Stimulated activated CD8-positive, alpha-beta memory T cell treated with anti-CD3 and anti-CD28 coated beads, Interleukin-12 subunit alpha, Interleukin-12 subunit beta, amount 100 ng/mL, for 1 hour (primary cell): Measurements from ENCODE around the gene POU6F2.

ENCODE experiments used
- DNase-seq: peaks from one replicate; pipeline ENCODE4 v3.0.0-alpha.2; 2020; ENCODE audit warnings: low read depth

The POU6F2 gene

DNA sequence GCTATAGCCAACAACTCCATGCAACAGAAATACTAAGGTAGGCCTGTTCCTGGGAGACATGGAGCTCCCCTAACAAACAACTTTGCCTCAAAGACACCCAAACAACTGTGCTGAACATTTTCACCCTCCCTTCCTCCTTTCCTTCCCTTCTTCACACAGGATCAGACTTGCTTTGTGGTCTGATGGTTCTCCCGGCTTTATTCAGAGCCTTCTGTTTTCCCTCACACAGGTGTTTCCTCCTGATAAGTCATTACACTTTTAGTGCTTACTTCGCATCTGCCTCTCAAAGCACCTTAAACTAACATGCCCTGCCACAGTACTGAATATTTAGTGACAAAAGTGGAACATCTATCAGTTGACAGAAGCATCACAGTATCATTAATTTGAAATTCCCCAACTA, 532.2 kb downstream of the POU6F2 start:
- DNase-seq, result no peak

- no peak for DNase-seq
These were observed 533.2 kb downstream of the POU6F2 start for GRCh38 chr7:39510864-39511354.

- DNase-seq, result no peak
These were observed 538.0 kb downstream of the POU6F2 start for GRCh38 chr7:39515534-39516228.

GRCh38 chr7:39516498-39516897, 538.8 kb downstream of the POU6F2 start:
- no peak for DNase-seq

GRCh38 chr7:39517240-39517639, 539.5 kb downstream of the POU6F2 start:
- DNase-seq, result no peak
